Stomach (tissue), 4 donors: ENCODE measurements around the gene TLE7.

Experiments
- CTCF ChIP-seq, 7 experiments: fragments of 450-650 bp in 4 of 7; fragments of 200-600 bp in 3 of 7; sonication (generic) in 3 of 7; IDR thresholded peaks; one replicate each; pipeline ENCODE4 v1.5.1; 2016 to 2019; ENCODE audit warnings: antibody characterized with exemption in 7 of 7, control low read depth in 2 of 7, mild to moderate bottlenecking in 1 of 7
- EP300 ChIP-seq: sonication (generic); formaldehyde crosslinking; IDR thresholded peaks from one replicate; pipeline ENCODE4 v1.6.1; 2017; ENCODE audit warnings: antibody characterized with exemption
- POLR2A ChIP-seq, 4 donors: fragments of 450-650 bp; IDR thresholded peaks; one replicate each; pipeline ENCODE4 v1.6.1; 2016; ENCODE audit warnings: antibody characterized with exemption in 4 of 4, control low read depth in 2 of 4, mild to moderate bottlenecking in 1 of 4, moderate library complexity in 1 of 4

- TF ChIP-seq POLR2A (IDR thresholded peaks at IDR 0.05) (no peak), CTCF (IDR thresholded peaks at IDR 0.05) (no peak), EP300 (no peak)
Measured at GRCh38 chr16:71439523-71439922, 2.3 kb downstream of the TLE7 start.
